Gastroesophageal sphincter (tissue), 3 donors: ENCODE measurements around the gene ALPG.

Source experiments
- POLR2A ChIP-seq, 2 donors: fragments of 450-650 bp; IDR thresholded peaks; one replicate each; pipeline ENCODE4 v1.6.1; 2017; ENCODE audit warnings: antibody characterized with exemption in 2 of 2, mild to moderate bottlenecking in 2 of 2, moderate library complexity in 1 of 2
- POLR2AphosphoS5 ChIP-seq: sonication (generic); formaldehyde crosslinking; IDR thresholded peaks from one replicate; pipeline ENCODE4 v1.6.1; 2017; ENCODE audit warnings: antibody characterized with exemption
- TF ChIP-seq, protein P1 (sequence below), 4 experiments: fragments of 200-600 bp in 2 of 4; fragments of 450-650 bp in 2 of 4; sonication (generic) in 1 of 4; IDR thresholded peaks; one replicate each; pipeline ENCODE4 v1.5.1; 2017 to 2019; ENCODE audit warnings: antibody characterized with exemption in 4 of 4, mild to moderate bottlenecking in 2 of 4, moderate library complexity in 2 of 4

DNA sequence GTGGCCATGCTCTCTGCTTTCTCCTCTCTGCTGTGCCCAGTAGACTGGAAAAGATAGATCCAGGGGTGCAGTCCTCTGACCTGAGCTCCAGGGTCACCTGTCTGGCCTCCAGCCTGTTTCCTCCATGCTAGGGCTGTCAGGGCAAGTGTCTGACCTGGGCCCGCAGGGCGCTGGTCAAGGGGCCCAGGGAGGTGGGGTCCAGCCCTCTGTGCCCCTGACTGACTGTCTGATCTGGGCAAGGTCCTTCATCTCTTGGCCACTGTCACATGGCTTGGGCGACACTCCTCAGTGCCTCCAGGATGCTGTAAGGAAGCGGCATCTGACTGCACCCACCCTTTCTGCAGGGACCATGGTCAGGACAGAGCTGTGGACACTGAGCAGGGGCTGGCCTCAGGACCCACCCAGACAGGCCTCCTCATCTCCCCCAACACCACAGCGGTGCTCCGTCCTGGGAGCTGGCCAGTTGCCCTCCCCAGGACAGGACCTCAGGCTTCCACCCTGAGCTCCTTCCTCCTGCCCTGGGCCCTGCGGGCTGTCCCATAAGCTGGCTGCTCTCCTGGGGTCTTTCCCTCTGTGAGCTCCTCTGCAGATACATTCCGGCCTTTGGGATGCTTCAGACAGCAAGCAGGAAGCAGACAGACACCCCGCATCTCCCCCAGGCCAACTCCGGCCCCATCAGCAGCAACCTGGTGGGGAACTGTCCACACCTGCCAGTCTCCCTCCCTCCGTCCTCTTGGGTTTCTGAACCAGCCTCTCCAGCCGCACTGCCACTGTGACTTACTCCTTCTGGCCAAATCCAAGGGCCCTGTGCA, 28.1 kb downstream of the ALPG start:
- TF ChIP-seq, protein P1, sequence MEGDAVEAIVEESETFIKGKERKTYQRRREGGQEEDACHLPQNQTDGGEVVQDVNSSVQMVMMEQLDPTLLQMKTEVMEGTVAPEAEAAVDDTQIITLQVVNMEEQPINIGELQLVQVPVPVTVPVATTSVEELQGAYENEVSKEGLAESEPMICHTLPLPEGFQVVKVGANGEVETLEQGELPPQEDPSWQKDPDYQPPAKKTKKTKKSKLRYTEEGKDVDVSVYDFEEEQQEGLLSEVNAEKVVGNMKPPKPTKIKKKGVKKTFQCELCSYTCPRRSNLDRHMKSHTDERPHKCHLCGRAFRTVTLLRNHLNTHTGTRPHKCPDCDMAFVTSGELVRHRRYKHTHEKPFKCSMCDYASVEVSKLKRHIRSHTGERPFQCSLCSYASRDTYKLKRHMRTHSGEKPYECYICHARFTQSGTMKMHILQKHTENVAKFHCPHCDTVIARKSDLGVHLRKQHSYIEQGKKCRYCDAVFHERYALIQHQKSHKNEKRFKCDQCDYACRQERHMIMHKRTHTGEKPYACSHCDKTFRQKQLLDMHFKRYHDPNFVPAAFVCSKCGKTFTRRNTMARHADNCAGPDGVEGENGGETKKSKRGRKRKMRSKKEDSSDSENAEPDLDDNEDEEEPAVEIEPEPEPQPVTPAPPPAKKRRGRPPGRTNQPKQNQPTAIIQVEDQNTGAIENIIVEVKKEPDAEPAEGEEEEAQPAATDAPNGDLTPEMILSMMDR (IDR thresholded peaks at IDR 0.05): no peak
- no peak for TF ChIP-seq POLR2AphosphoS5
- TF ChIP-seq POLR2A (IDR thresholded peaks at IDR 0.05): no peak
